HG02885 (cell line): ENCODE results near the gene TSHR.
"Not testable (repeated sequence)": the region's sequence is repeated elsewhere in the genome, so short reads cannot be mapped to it uniquely, and the experiment has no call there.

Experiments used
- ATAC-seq: cut with Tn5 transposase; IDR thresholded peaks from one replicate; pipeline ENCODE4 v1.9.1; 2021; ENCODE audit warnings: mild to moderate bottlenecking; ENCODE audit not compliant: unreplicated experiment, poor library complexity

Gene TSHR

GRCh38 chr14:80955416-80955941, at the start of gene TSHR:
Gene TSHR, plus strand, starts transcription at chr14:80955621. Its CDS starts 60 bp downstream, at chr14:80955681.
- ATAC-seq: no peak

GRCh38 chr14:80906336-80906735, 49.1 kb upstream of the TSHR start:
- no peak for ATAC-seq

GRCh38 chr14:80906946-80907345, 48.5 kb upstream of the TSHR start:
- ATAC-seq: no peak

GRCh38 chr14:80912013-80912412, 43.4 kb upstream of the TSHR start:
- not testable (repeated sequence) for ATAC-seq

GRCh38 chr14:80919622-80920021, 35.8 kb upstream of the TSHR start:
- ATAC-seq: no peak

- ATAC-seq: no peak
Observed at GRCh38 chr14:80923368-80923767, 32.1 kb upstream of the TSHR start.

GRCh38 chr14:80924365-80925103, 30.9 kb upstream of the TSHR start:
- ATAC-seq: no peak

GRCh38 chr14:80926397-80927082, 28.9 kb upstream of the TSHR start:
- ATAC-seq: no peak

- ATAC-seq: no peak
Observed at GRCh38 chr14:80927083-80927989, 28.1 kb upstream of the TSHR start.

- no peak for ATAC-seq
Observed at GRCh38 chr14:80930095-80930494, 25.3 kb upstream of the TSHR start.

GRCh38 chr14:80930836-80931389, 24.5 kb upstream of the TSHR start:
- peak; percentile 99 for ATAC-seq

- no peak for ATAC-seq
Observed at GRCh38 chr14:80933282-80933681, 22.1 kb upstream of the TSHR start.

- ATAC-seq: no peak
Observed at GRCh38 chr14:80933686-80934085, 21.7 kb upstream of the TSHR start.

- peak; percentile 10 for ATAC-seq
Observed at GRCh38 chr14:80940146-80940545, 15.3 kb upstream of the TSHR start.

GRCh38 chr14:80941241-80942185, 13.9 kb upstream of the TSHR start, which contains the start of gene CEP128:
Gene CEP128, minus strand, starts transcription at chr14:80941738.
- peak; percentile 98 for ATAC-seq

GRCh38 chr14:80942191-80942600, 13.2 kb upstream of the TSHR start:
- peak; percentile 18 for ATAC-seq

- no peak for ATAC-seq
Observed at GRCh38 chr14:80944861-80945617, 10.4 kb upstream of the TSHR start.

GRCh38 chr14:80946187-80946586, 9.2 kb upstream of the TSHR start:
- ATAC-seq: no peak
